ENCODE data around the gene RPAP3. TPM values are rescaled to one million over a fixed set of nuclear protein-coding genes. Genes with fewer than 3 reads are reported as not detected.
"Not testable (repeated sequence)": the region's sequence is repeated elsewhere in the genome, so short reads cannot be mapped to it uniquely, and the experiment has no call there.

RPAP3 gene
- total RNA-seq, 1 donor from 2014 or later = 7.6 TPM

GRCh38 chr12:47687636-47688035, 18.2 kb downstream of the RPAP3 start:
- DNase-seq (ENCODE audit: low read depth) = no peak
- Histone ChIP-seq H3K27me3 (ENCODE audit: control insufficient read depth, insufficient read depth, low read length) (no peaks in the 10 kb centered on the region), H3K36me3 (ENCODE audit: control insufficient read depth, insufficient read depth, low read length) (no peaks in the 10 kb centered on the region), H3K4me3 (ENCODE audit: low read depth, low read length) (no peak overlapping the region)
- no peak for FAIRE-seq
- no peak for TF ChIP-seq CTCF (IDR thresholded peaks at IDR 0.05; ENCODE audit: insufficient read depth, low read length, severe bottlenecking)

- FAIRE-seq = no peak
These were observed 19.1 kb downstream of the RPAP3 start for GRCh38 chr12:47686645-47687240.

GRCh38 chr12:47679785-47680184, 26.0 kb downstream of the RPAP3 start:
- H3K27me3 ChIP-seq (ENCODE audit: control insufficient read depth, insufficient read depth, low read length) = no peaks in the 10 kb centered on the region
- DNase-seq (ENCODE audit: low read depth) = no peak
- no peak for TF ChIP-seq CTCF (IDR thresholded peaks at IDR 0.05; ENCODE audit: insufficient read depth, low read length, severe bottlenecking)
- H3K36me3 ChIP-seq (ENCODE audit: control insufficient read depth, insufficient read depth, low read length) = no peaks in the 10 kb centered on the region
- FAIRE-seq = no peak
- no peak overlapping the region for H3K4me3 ChIP-seq (ENCODE audit: low read depth, low read length)

More at GRCh38 chr12:47686645-47687240, 19.1 kb downstream of the RPAP3 start:
- Histone ChIP-seq H3K36me3 (ENCODE audit: control insufficient read depth, insufficient read depth, low read length) (no peaks in the 10 kb centered on the region), H3K4me3 (ENCODE audit: low read depth, low read length) (no peak overlapping the region), H3K27me3 (ENCODE audit: control insufficient read depth, insufficient read depth, low read length) (no peaks in the 10 kb centered on the region)
- DNase-seq (ENCODE audit: low read depth) = peak; percentile 46
- TF ChIP-seq CTCF (IDR thresholded peaks at IDR 0.05; ENCODE audit: insufficient read depth, low read length, severe bottlenecking) = peak; percentile 56

GRCh38 chr12:47672068-47672467, 33.8 kb downstream of the RPAP3 start:
- TF ChIP-seq CTCF (IDR thresholded peaks at IDR 0.05; ENCODE audit: insufficient read depth, low read length, severe bottlenecking) = no peak
- FAIRE-seq (no peak), DNase-seq (ENCODE audit: low read depth) (no peak)
- Histone ChIP-seq H3K27me3 (ENCODE audit: control insufficient read depth, insufficient read depth, low read length) (no peaks in the 10 kb centered on the region), H3K4me3 (ENCODE audit: low read depth, low read length) (no peak overlapping the region), H3K36me3 (ENCODE audit: control insufficient read depth, insufficient read depth, low read length) (peaks cover 2% of the 10 kb centered on the region)

- not testable (repeated sequence) for H3K4me3 ChIP-seq (ENCODE audit: low read depth, low read length); FAIRE-seq; H3K27me3 ChIP-seq (ENCODE audit: control insufficient read depth, insufficient read depth, low read length); H3K36me3 ChIP-seq (ENCODE audit: control insufficient read depth, insufficient read depth, low read length); DNase-seq (ENCODE audit: low read depth)
These were observed 37.9 kb downstream of the RPAP3 start for GRCh38 chr12:47667935-47668334.

GRCh38 chr12:47652521-47653234, 53.2 kb downstream of the RPAP3 start:
- DNase-seq (ENCODE audit: low read depth) (no peak), FAIRE-seq (no peak)
- H3K4me3 ChIP-seq (ENCODE audit: low read depth, low read length) = no peak overlapping the region
- H3K27me3 ChIP-seq (ENCODE audit: control insufficient read depth, insufficient read depth, low read length) = no peaks in the 10 kb centered on the region
- TF ChIP-seq CTCF (IDR thresholded peaks at IDR 0.05; ENCODE audit: insufficient read depth, low read length, severe bottlenecking) = no peak
- H3K36me3 ChIP-seq (ENCODE audit: control insufficient read depth, insufficient read depth, low read length) = no peaks in the 10 kb centered on the region
